ENCODE results near the gene RPL7L1.

DNA sequence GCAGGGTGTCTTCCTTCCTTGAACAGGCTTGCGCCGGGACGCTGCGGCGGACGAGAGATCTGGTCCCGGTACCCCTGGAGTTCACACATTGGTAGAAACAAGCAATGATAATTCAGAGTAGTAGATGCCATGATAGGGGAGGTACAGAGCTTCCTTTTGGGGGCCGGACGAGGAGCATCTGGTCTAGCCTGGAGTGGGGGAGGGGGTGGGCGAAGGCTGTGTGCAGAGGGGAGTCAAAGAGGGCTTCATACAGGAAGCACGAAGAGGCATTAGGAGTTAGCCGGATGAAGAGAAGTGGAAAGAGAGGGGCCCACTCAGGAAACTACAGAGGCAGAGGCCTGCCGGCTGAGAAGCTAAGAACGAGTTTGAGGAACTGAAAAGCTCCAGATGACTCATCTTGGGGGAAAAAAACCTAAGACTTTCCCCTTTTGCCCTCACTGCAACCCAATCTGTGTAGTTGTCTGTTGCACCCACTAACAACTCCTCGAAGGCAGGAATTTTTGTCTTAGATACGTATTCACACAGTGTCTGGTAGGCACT, 50.5 kb downstream of the RPL7L1 start:
- no peak for TF ChIP-seq CTCF (conservative IDR thresholded peaks at IDR 0.05)
- TF ChIP-seq ZFX (IDR thresholded peaks at IDR 0.05), result no peak
